GM18951 (cell line): Measurements from ENCODE around the gene TRIM72.
"Not testable (repeated sequence)": the region's sequence is repeated elsewhere in the genome, so short reads cannot be mapped to it uniquely, and the experiment has no call there.

Source experiments
- POLR2A ChIP-seq: IDR thresholded peaks from 4 replicates; pipeline ENCODE4 v1.6.1; 2011; ENCODE audit warnings: mild to moderate bottlenecking; ENCODE audit not compliant: insufficient read length, insufficient read depth; ENCODE audit errors: extremely low read depth
- in situ Hi-C: fragments of 300-500 bp; cut with MboI; formaldehyde crosslinking; loops from one replicate; pipeline ENCODE4 v1.12.0; 2022; ENCODE audit warnings: low sequenced_read_pairs, mixed read lengths, inconsistent platforms; ENCODE audit not compliant: unreplicated experiment

TRIM72 gene

GRCh38 chr16:31196324-31197088, 17.4 kb upstream of the TRIM72 start:
- in situ Hi-C loops = no loop called here
- no peak for TF ChIP-seq POLR2A

GRCh38 chr16:31198207-31198882, 15.6 kb upstream of the TRIM72 start:
- in situ Hi-C loops = no loop called here
- no peak for TF ChIP-seq POLR2A

- in situ Hi-C loops = no loop called here
- TF ChIP-seq POLR2A = no peak
Measured at GRCh38 chr16:31199430-31200041, 14.4 kb upstream of the TRIM72 start.

- in situ Hi-C loops = not testable (repeated sequence)
Measured at GRCh38 chr16:31200111-31200510, 13.8 kb upstream of the TRIM72 start.

GRCh38 chr16:31200821-31201568, 12.9 kb upstream of the TRIM72 start:
- no peak for TF ChIP-seq POLR2A
- in situ Hi-C loops = no loop called here

GRCh38 chr16:31201582-31202413, 12.1 kb upstream of the TRIM72 start:
- no peak for TF ChIP-seq POLR2A
- in situ Hi-C loops = no loop called here

- peak; percentile 58 for TF ChIP-seq POLR2A
- in situ Hi-C loops = no loop called here
Measured at GRCh38 chr16:31202414-31203375, 11.2 kb upstream of the TRIM72 start, which contains the start of gene PYCARD. Gene PYCARD, minus strand, starts transcription at chr16:31202760. Its CDS starts 70 bp downstream, at chr16:31202690.

GRCh38 chr16:31204871-31205666, 8.8 kb upstream of the TRIM72 start:
- in situ Hi-C loops = no loop called here
- no peak for TF ChIP-seq POLR2A

GRCh38 chr16:31206776-31207175, 7.1 kb upstream of the TRIM72 start:
- in situ Hi-C loops = no loop called here
- TF ChIP-seq POLR2A = no peak

GRCh38 chr16:31213342-31213741, 577 bp upstream of the TRIM72 start:
- no peak for TF ChIP-seq POLR2A
- in situ Hi-C loops = no loop called here

GRCh38 chr16:31214708-31215286, 878 bp downstream of the TRIM72 start:
- in situ Hi-C loops = no loop called here

More at GRCh38 chr16:31214708-31215286, 878 bp downstream of the TRIM72 start:
- no peak for TF ChIP-seq POLR2A
